H1 (cell line): Measurements from ENCODE around the gene TSKU. TPM values are rescaled to one million over a fixed set of nuclear protein-coding genes. Genes with fewer than 3 reads are reported as not detected.

Experiments
- CTCF ChIA-PET: fragments of 300-600 bp; sonication (Branson Sonifier 250); formaldehyde crosslinking; loops from one replicate; lab custom pipeline; 2021; ENCODE audit not compliant: partially characterized antibody; lab: Charles Lee
- POLR2A ChIA-PET: fragments of 300-600 bp; sonication (Branson Sonifier 250); formaldehyde crosslinking; loops from one replicate; lab custom pipeline; 2021; ENCODE audit warnings: inconsistent platforms; ENCODE audit not compliant: partially characterized antibody; lab: Charles Lee
- DNase-seq, 2 experiments: peaks; one replicate each; pipeline versions ENCODE4 v3.0.0 to v3.0.0-alpha.2; 2010 to 2022; ENCODE audit warnings: low spot score in 2 of 2, low read depth in 1 of 2, mixed read lengths in 1 of 2
- FAIRE-seq: peaks from 2 replicates; lab custom pipeline; 2011; peaks lifted over from hg19 to GRCh38; lab: Jason Lieb, UNC
- H2AFZ ChIP-seq: 2 replicates; pipeline ENCODE4 v1.8.1; 2012; ENCODE audit warnings: low read length, inconsistent platforms
- H2AK5ac ChIP-seq: 2 replicates; pipeline ENCODE4 v1.6.1; 2013; ENCODE audit warnings: low read depth, low read length
- H2BK120ac ChIP-seq: replicated peaks from 2 replicates; pipeline ENCODE3; 2013; ENCODE audit warnings: low read depth, low read length, inconsistent platforms
- H2BK12ac ChIP-seq: 2 replicates; pipeline ENCODE4 v1.6.1; 2013; ENCODE audit warnings: low read depth, low read length
- H2BK15ac ChIP-seq: 2 replicates; pipeline ENCODE4 v1.6.1; 2013; ENCODE audit warnings: low read length
- H2BK20ac ChIP-seq: 2 replicates; pipeline ENCODE4 v1.6.1; 2013; ENCODE audit warnings: low read length
- H2BK5ac ChIP-seq: 2 replicates; pipeline ENCODE4 v1.6.1; 2013; ENCODE audit warnings: low read depth, low read length
- H3K14ac ChIP-seq: 2 replicates; pipeline ENCODE4 v1.6.1; 2013; ENCODE audit warnings: inconsistent platforms; ENCODE audit not compliant: insufficient read length
- H3K18ac ChIP-seq: 2 replicates; pipeline ENCODE4 v1.6.1; 2013; ENCODE audit warnings: low read length; ENCODE audit errors: extremely low read depth
- H3K23ac ChIP-seq: 2 replicates; pipeline ENCODE4 v1.6.1; 2013; ENCODE audit warnings: inconsistent platforms; ENCODE audit not compliant: insufficient read length
- H3K23me2 ChIP-seq: 2 replicates; pipeline ENCODE4 v1.6.1; 2013; ENCODE audit warnings: low read depth, low read length
- H3K27ac ChIP-seq: 2 replicates; pipeline ENCODE4 v1.6.1; 2011; ENCODE audit warnings: low read depth, low read length, inconsistent platforms
- H3K27me3 ChIP-seq, 4 experiments: replicated peaks in 1 of 4; 1 replicate in 1 of 4; 2 replicates in 3 of 4; pipeline versions ENCODE4 v1.6.1 to v1.8.1; 2011 to 2013; ENCODE audit warnings: low read length in 3 of 4, mild to moderate bottlenecking in 3 of 4, inconsistent platforms in 2 of 4, mixed read lengths in 2 of 4, moderate library complexity in 1 of 4; ENCODE audit not compliant: control insufficient read depth in 3 of 4, insufficient read depth in 3 of 4; ENCODE audit errors: extremely low read depth in 1 of 4
- H3K36me3 ChIP-seq, 4 experiments: 2 replicates each; pipeline versions ENCODE4 v1.6.1 to v1.8.1; 2011 to 2013; ENCODE audit warnings: mild to moderate bottlenecking in 4 of 4, low read length in 3 of 4, moderate library complexity in 2 of 4, control low read depth in 1 of 4, inconsistent platforms in 1 of 4; ENCODE audit not compliant: insufficient read depth in 4 of 4, control insufficient read depth in 2 of 4
- H3K4ac ChIP-seq: replicated peaks from 2 replicates; pipeline ENCODE3; 2013; ENCODE audit warnings: low read length, low read depth, mixed read lengths, inconsistent platforms; ENCODE audit not compliant: insufficient read length
- H3K4me1 ChIP-seq, 4 experiments: replicated peaks in 1 of 4; 1 replicate in 1 of 4; 2 replicates in 3 of 4; pipeline versions ENCODE4 v1.6.1 to v1.8.1; 2011 to 2013; ENCODE audit warnings: low read length in 3 of 4, inconsistent platforms in 2 of 4, mixed read lengths in 1 of 4; ENCODE audit not compliant: insufficient read depth in 4 of 4, control insufficient read depth in 3 of 4
- H3K4me2 ChIP-seq, 2 experiments: 2 replicates each; pipeline versions ENCODE4 v1.6.1 to v1.8.1; 2011 to 2013; ENCODE audit warnings: low read depth in 2 of 2, low read length in 2 of 2, control low read depth in 1 of 2, inconsistent platforms in 1 of 2, mild to moderate bottlenecking in 1 of 2; ENCODE audit not compliant: insufficient read depth in 1 of 2
- H3K4me3 ChIP-seq, 4 experiments: fragments of 200-600, 300-600 bp in 1 of 4; sonication (generic), shearing (Covaris generic), sonication (Bioruptor Twin) in 1 of 4; 2 replicates each; pipeline versions ENCODE4 v1.5.1 to v1.8.1; 2011 to 2016; ENCODE audit warnings: low read length in 4 of 4, low read depth in 3 of 4, control low read depth in 2 of 4, inconsistent platforms in 2 of 4, mild to moderate bottlenecking in 2 of 4, mixed read lengths in 1 of 4, moderate library complexity in 1 of 4; ENCODE audit not compliant: insufficient read depth in 2 of 4; ENCODE audit errors: extremely low read depth in 1 of 4
- H3K56ac ChIP-seq: replicated peaks from 2 replicates; pipeline ENCODE3; 2013; ENCODE audit warnings: low read depth, mild to moderate bottlenecking, mixed read lengths, low read length, inconsistent platforms; ENCODE audit not compliant: insufficient read length
- H3K79me1 ChIP-seq: 2 replicates; pipeline ENCODE4 v1.6.1; 2013; ENCODE audit warnings: low read depth, low read length, control low read depth
- H3K79me2 ChIP-seq, 2 experiments: 2 replicates each; pipeline versions ENCODE4 v1.6.1 to v1.8.1; 2012 to 2013; ENCODE audit warnings: low read length in 2 of 2, mild to moderate bottlenecking in 2 of 2, inconsistent platforms in 1 of 2; ENCODE audit not compliant: insufficient read depth in 2 of 2, control insufficient read depth in 1 of 2
- H3K9ac ChIP-seq, 4 experiments: replicated peaks in 1 of 4; 1 replicate in 1 of 4; 2 replicates in 3 of 4; pipeline versions ENCODE4 v1.6.1 to v1.8.1; 2011 to 2013; ENCODE audit warnings: low read depth in 3 of 4, low read length in 3 of 4, control low read depth in 2 of 4, mild to moderate bottlenecking in 2 of 4, moderate library complexity in 2 of 4, inconsistent platforms in 1 of 4; ENCODE audit errors: extremely low read depth in 1 of 4
- H3K9me3 ChIP-seq, 2 experiments: 2 replicates each; pipeline versions ENCODE4 v1.6.1 to v1.8.1; 2012 to 2013; ENCODE audit warnings: mild to moderate bottlenecking in 2 of 2, moderate library complexity in 2 of 2, control low read depth in 1 of 2, inconsistent platforms in 1 of 2, low read depth in 1 of 2, low read length in 1 of 2, mixed read lengths in 1 of 2; ENCODE audit not compliant: insufficient read depth in 2 of 2
- H4K20me1 ChIP-seq, 2 experiments: replicated peaks in 1 of 2; 2 replicates each; pipeline versions ENCODE3 to v1.8.1; 2011 to 2013; ENCODE audit warnings: inconsistent platforms in 2 of 2, low read length in 2 of 2, mild to moderate bottlenecking in 1 of 2; ENCODE audit not compliant: insufficient read depth in 2 of 2, control insufficient read depth in 1 of 2
- H4K5ac ChIP-seq: 2 replicates; pipeline ENCODE4 v1.6.1; 2013; ENCODE audit warnings: low read length, low read depth, mixed read lengths, inconsistent platforms; ENCODE audit not compliant: insufficient read length
- H4K8ac ChIP-seq: 2 replicates; pipeline ENCODE4 v1.8.0; 2013; ENCODE audit warnings: mild to moderate bottlenecking, moderate library complexity, low read length, inconsistent platforms; ENCODE audit not compliant: insufficient read depth; ENCODE audit errors: extremely low read depth
- H4K91ac ChIP-seq: replicated peaks from 2 replicates; pipeline ENCODE3; 2013; ENCODE audit warnings: low read length, mixed read lengths, inconsistent platforms; ENCODE audit not compliant: insufficient read length
- POU5F1 ChIP-seq: IDR thresholded peaks from 2 replicates; pipeline ENCODE4 v1.6.1; 2011; ENCODE audit warnings: low read depth, mild to moderate bottlenecking, low read length, moderate library complexity
- WGBS, 2 experiments: shearing (Covaris generic) in 1 of 2; methylation state at CpG; one replicate each; pipeline versions ENCODE4 v1.1.6 to v1.1.7; 2013 to 2015; ENCODE audit warnings: low lambda C conversion rate in 2 of 2, mixed read lengths in 2 of 2, inconsistent platforms in 1 of 2, low coverage in 1 of 2, missing lambda C conversion rate in 1 of 2; ENCODE audit not compliant: insufficient replicate concordance in 2 of 2, insufficient coverage in 1 of 2, insufficient read length in 1 of 2; ENCODE audit errors: extremely low coverage in 1 of 2, missing lambda C conversion rate in 1 of 2; 5-methylcytosine and 5-hydroxymethylcytosine counted together
- polyA plus RNA-seq, 7 experiments: library from polyadenylated mRNA; depleted of rRNA in 3 of 7; stranded (reverse) in 5 of 7; unstranded in 2 of 7; fragments of >200 nt in 5 of 7; fragments of 200-250 nt in 2 of 7; gene quantifications; 1 replicate in 5 of 7; 2 replicates in 1 of 7; 4 replicates in 1 of 7; pipeline versions ENCODE4 v1.2.1 to v1.2.3, GENCODE V29; 2011 to 2013; ENCODE audit warnings: missing spikeins in 2 of 7, mixed read lengths in 2 of 7
- total RNA-seq: library from RNA; stranded (reverse); fragmentation: NEBNext Ultra II Directional; extraction: Animal tissue kit (Norgen Biotek cat#: 25700); gene quantifications from 2 replicates; pipeline ENCODE4 v1.2.1, GENCODE V29; 2021
- TF ChIP-seq, protein P1 (sequence below): IDR thresholded peaks from 2 replicates; pipeline ENCODE4 v1.6.1; 2012; ENCODE audit warnings: inconsistent platforms

Gene TSKU
- total and polyA plus RNA-seq, 2 of the 8 experiments (the other 6 are each of a cell fraction or from before 2014, with no cell fraction given): 22.8 to 28.4 TPM

DNA sequence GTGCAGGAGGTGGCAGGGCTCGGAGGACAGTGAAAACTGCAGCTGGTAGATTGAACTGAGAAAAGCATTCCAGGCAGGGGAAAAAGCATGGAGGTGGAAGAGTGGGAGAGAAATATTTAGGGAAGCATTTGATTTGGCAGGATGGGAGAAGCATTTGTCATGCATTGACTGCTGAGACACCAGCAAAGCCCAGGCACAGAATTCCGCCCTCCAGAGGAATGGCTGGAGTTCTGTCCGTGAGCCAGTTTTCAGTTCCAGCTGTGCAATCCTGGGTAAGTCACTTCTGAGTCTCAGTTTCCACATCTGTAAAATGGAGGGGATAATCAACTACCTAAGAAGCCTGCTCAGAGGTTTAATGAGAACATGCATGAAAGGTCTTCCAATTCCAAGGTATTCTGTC, 4.3 kb upstream of the TSKU start:
- Histone ChIP-seq H3K27ac (no peak overlapping the region), H2BK20ac (no peak overlapping the region), H3K4me2 (no peak overlapping the region), H2AK5ac (no peak overlapping the region), H3K4me1 (peaks cover 2 to 12% (median 8%) of the 10 kb centered on the region in 4 experiments; a peak in 5 of 7 replicates), H3K14ac (no peak overlapping the region), H3K27me3 (no peaks in the 10 kb centered on the region), H3K23ac (no peak overlapping the region), H2BK12ac (no peak overlapping the region), H3K9ac (no peak overlapping the region), H2AFZ (no peak overlapping the region), H3K79me2 (peaks cover 0 to 2% of the 10 kb centered on the region in 2 experiments; a peak in 1 of 4 replicates), H3K4me3 (no peak overlapping the region), H3K23me2 (peaks cover 9% of the 10 kb centered on the region), H4K5ac (no peak overlapping the region), H2BK15ac (no peak overlapping the region), H3K4ac (no peak overlapping the region), H3K36me3 (0 out of 8 replicates have a peak, but pooled peaks cover 0 to 4% (median 0%) of the 10 kb centered on the region in 4 experiments), H3K9me3 (peaks cover 11 to 20% of the 10 kb centered on the region in 2 experiments), H2BK120ac (no peak overlapping the region), H4K20me1 (no peaks in the 10 kb centered on the region), H3K79me1 (no peaks in the 10 kb centered on the region), H4K8ac (no peak overlapping the region), H3K18ac (no peak overlapping the region), H3K56ac (no peak overlapping the region), H4K91ac (no peak overlapping the region), H2BK5ac (no peak overlapping the region)
- no peak for TF ChIP-seq POU5F1
- TF ChIP-seq, protein P1, sequence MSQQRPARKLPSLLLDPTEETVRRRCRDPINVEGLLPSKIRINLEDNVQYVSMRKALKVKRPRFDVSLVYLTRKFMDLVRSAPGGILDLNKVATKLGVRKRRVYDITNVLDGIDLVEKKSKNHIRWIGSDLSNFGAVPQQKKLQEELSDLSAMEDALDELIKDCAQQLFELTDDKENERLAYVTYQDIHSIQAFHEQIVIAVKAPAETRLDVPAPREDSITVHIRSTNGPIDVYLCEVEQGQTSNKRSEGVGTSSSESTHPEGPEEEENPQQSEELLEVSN: peak; percentile 43; the same call in 1 of the 2 replicates
- POLR2A ChIA-PET: interaction anchor here (1.2 kb wide), 1 partner anchor 20 kb away, joined by 3 read pairs; no protein-coding TSS in a partner anchor
- WGBS, 2 experiments: 90% methylated on average over 3 of the region's 3 CpGs; no CpG with 5 or more reads in 1 of the 2 experiments
- no peak for FAIRE-seq
- CTCF ChIA-PET: interaction anchor here (0.5 to 1.1 kb wide), 5 partner anchors 19 to 517 kb away, joined by 3 to 5 read pairs (median 3); no protein-coding TSS in a partner anchor
- no peak for DNase-seq
